GM21515 (cell line): ENCODE measurements around the gene ASB4.
"Not testable (repeated sequence)": the region's sequence is repeated elsewhere in the genome, so short reads cannot be mapped to it uniquely, and the experiment has no call there.

ENCODE experiments used
- ATAC-seq: cut with Tn5 transposase; IDR thresholded peaks from one replicate; pipeline ENCODE4 v1.9.1; 2021; ENCODE audit not compliant: unreplicated experiment

Gene ASB4

GRCh38 chr7:95550546-95550945 lies 64.8 kb downstream of the ASB4 start:
- ATAC-seq = no peak

GRCh38 chr7:95552010-95552926 lies 66.5 kb downstream of the ASB4 start:
- ATAC-seq = not testable (repeated sequence)

- ATAC-seq = no peak
Measured at GRCh38 chr7:95553939-95554338, 68.2 kb downstream of the ASB4 start.

DNA sequence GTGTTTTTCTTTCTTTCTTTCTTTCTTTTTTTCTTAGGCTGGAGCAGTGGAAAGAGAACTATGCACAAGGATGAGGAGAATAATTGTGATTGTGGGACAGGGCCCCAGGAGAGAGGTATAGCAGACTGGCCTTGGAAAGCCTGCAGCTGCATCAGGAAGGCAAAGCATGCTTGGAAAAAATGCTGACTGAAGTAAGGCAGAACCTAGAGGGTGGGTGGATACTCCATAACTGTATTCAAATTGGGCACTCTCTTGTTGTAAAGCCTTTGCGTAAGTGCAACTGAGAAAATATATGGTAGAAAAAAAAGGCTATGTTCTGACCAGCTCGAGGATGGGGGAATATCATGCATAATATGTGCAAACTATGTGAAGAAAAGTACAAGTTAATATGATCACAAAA lies 71.0 kb downstream of the ASB4 start:
- no peak for ATAC-seq

GRCh38 chr7:95558864-95559263 lies 73.1 kb downstream of the ASB4 start:
- ATAC-seq = no peak

GRCh38 chr7:95560674-95561073 lies 74.9 kb downstream of the ASB4 start:
- ATAC-seq = no peak

DNA sequence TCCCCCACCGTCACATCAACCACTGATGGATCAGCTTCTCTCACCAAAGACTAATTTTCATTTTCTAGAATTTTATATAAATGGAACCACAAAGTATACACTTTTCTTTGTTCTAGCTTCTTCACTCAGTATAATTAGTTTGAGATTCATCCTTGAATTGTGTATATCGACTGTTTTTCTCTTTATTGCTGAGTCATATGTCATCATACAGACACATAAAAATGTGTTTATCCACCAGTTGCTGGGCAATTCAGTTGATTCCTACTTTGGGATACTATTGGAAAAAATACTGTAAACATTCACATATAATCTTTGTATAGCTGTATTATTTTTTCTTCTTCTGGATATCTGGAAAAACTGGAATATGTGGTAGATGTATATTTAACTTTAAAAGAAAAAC lies 84.0 kb downstream of the ASB4 start:
- ATAC-seq = no peak

DNA sequence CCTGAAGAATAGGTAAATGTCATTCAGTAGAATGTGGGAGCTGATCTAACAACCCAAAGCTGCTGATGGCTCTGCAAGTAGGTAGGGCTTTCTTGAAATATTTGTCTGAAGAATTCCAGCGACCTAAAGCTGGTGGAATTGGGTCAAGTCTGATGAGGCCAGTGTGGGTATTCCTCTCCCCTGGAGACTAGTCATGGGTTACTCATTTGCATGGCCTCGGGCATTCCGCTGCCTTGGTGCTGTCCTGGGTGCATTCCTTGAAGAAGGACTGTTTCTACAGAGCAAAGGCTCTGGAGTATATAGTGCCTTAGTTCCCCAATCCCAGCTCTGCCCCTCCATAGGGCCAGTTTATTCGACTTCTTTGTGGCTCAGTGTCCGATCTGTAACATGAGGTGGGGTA lies 91.4 kb downstream of the ASB4 start:
- ATAC-seq = no peak

DNA sequence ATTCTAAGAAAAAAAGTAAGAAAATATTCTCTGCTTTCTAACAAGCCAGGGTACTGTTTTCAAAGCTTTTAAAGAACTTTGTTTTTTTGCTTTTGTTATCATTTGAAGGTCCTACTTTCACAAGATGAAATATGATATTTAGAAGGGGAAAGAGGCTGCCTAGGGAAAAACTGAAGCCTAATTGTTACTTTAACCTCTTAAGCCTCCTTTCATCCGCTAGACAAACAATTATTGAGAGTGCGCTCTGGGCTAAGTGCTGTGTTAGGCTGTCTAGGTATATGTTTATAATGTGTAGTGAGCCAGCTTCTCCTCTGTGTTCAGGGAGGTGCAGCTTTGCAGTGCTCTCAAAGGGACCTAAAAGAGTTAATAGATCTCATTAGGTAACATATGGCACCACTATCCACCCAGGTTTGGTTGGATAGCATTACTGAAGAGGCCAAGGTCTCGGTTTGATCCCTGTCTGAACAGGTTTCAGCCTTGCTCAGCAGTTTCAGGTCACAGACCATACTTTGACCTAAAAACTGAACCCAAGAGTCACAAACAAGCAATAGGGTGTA lies 92.6 kb downstream of the ASB4 start:
- ATAC-seq = no peak

DNA sequence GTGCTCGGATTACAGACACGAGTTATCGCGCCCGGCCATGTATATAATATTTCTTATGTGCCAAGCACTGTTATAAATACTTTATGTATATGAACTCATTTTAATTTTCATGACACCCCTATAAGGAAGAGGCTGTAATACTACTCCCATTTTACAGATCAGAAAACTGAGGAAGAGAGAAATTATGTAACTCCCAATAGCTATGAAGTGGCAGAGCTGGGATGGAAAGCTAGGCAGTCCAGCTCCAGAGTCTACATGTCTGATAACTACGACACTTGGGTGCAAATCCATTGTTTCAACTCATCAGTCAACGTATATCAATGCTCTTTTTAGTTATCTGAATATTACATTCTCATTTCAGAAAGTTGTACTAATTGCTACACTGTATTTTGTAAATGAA lies 93.6 kb downstream of the ASB4 start:
- no peak for ATAC-seq

DNA sequence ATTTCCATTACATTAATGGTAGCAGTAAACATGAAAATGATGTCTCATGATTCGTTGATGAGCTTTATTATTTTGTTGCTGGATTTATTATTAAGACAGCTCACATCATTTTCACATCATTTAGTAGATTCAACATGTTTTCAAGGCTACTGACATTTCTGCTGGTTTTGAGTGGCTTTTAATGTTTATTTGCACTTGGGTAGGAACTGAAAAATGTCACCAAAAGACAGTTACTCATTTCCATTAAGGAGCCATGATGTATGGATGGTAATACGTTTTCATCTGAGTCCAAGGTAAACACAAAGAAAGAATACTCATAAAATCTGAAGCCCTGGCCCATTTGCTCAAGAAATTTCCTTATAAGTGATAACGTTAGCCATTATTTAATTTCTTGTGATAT lies 95.7 kb downstream of the ASB4 start:
- ATAC-seq = no peak

- no peak for ATAC-seq
Measured at GRCh38 chr7:95582578-95583293, 97.0 kb downstream of the ASB4 start.

DNA sequence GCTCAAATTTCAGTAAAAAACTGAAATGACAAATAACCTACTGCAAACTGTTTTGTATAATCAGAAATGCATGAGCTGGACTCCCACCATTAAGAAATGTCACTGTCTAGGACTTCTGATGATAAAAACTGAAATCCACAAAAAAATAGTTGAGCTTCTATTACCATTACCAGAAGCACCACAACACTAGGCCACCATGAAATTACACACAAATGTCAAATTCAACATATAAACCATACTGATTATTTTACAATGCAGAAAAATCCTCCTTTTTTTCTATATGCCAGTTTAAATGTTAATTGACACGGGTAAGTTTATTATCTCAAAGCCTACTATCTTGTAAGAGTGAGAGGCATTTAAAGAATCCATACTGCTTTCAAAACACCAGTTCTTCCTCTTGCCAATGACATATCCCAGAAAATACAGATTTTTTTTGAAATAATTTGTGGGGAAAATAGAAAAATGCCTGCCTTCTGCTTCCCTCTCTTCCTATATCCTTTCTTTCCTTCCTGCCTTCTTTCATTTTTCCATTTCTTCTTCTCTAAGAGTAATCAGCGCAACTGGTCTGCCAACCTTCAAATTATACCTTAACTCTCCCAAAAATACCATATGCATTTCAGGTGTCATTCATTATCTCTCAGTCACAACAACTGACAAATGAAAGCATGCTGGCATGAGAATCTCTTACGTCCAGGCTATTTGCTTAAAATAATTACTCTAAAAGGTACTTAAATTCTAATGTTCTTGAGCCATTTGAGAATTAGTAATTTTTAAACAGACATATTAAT lies 98.3 kb downstream of the ASB4 start:
- ATAC-seq = no peak

DNA sequence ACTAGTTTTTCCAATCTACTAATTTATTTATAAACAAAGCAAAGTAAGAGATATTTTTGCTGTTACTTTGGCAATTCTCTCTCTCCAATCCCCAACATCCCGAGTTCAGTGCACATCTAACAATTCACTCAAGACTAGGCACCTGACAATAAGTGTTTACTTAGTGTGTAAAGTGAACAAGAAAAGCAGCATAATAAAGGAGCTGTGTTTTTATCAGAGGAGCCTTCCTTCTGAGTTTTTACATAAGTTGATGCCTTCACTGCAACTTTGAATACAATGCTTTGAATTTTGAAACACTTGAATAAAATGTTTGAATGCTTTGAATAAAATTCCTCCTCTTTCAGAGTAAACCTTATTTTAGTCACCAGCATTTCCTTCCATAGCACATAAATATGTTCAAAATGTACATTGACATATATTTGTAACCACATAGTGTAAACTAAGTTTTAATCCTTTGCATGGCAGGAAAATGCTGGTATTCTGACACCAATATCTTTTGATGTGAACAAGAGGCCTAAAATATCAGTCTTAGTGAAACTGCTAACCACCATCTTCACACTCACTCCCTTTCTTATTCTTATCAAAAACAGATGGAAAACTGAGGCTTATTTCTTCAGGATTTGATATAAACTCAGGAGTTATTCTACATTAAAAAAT lies 99.2 kb downstream of the ASB4 start:
- no peak for ATAC-seq

GRCh38 chr7:95585426-95585789 lies 99.7 kb downstream of the ASB4 start:
- no peak for ATAC-seq

- no peak for ATAC-seq
Measured at GRCh38 chr7:95586951-95587301, 101.2 kb downstream of the ASB4 start.

DNA sequence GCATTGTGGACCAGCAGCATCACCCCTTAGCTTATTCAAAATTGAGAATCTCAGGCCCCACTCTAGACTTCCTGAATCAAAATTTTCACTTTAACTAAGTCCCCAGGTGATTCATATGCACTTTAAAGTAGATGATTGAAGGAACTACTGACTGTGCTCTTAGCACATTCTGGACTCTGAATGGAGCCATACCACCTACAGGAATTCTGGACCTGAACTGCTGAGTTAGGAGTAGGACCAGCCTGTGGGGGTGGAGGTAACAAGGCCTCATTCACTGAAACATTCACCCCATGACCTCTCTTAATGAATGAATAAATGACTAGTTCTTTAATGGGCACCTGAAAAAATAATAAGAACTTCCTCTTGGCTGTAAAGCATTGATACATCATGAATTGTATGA lies 103.3 kb downstream of the ASB4 start:
- ATAC-seq = no peak

GRCh38 chr7:95589766-95590165 lies 104.0 kb downstream of the ASB4 start:
- ATAC-seq = no peak
